ENCODE data around the gene TRABD. TPM values are rescaled to one million over a fixed set of nuclear protein-coding genes. Genes with fewer than 3 reads are reported as not detected.

The TRABD gene
- total RNA-seq, 4 donors from 2014 or later = 21.4 to 30.3 (median 24.5) TPM

DNA sequence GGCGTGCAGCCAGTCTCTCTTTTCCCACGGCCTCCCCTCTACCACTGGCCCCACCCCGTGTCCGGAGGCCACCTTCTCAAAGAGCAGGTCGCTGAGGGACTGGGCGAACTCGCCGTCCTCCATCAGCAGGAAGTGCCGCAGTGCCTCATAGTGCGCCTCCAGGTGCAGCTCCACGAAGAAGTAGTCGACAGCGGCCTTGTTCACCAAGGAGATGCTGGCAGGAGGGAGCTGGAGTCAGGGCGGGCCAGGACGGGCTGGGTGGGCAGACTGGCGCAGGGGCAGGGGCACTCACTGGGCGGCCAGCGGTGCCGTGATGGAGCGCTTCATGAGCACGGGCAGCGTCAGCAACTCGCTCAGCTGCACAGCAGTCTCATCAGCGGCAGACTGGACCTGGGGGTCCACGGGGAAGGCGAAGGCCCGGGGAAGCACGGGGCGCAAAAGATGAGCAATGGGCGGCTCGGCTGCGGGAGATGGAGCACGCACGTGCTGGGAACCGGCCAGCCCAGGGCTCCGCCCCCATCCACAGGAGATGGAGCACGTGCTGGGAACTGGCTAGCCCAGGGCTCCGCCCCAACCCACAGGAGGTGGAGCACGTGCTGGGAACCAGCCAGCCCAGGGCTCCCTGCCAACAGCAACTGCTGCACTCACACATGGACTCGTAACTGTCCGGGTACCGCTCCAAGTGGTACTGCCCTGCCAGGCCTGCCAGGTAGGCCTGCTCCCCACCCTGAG, 33.4 kb downstream of the TRABD start:
- in situ Hi-C loops (cut with MboI; ENCODE audit: low sequenced_read_pairs in 4 of 4) (no loop called here), intact Hi-C loops (cut with DNase I; ENCODE audit: low total_unique reads) (no loop called here)
- H3K9me3 ChIP-seq = no peaks in the 10 kb centered on the region
- H3K36me3 ChIP-seq = peaks cover 0 to 90% of the 10 kb centered on the region in 2 donors
- no peaks in the 10 kb centered on the region for H3K27me3 ChIP-seq
- H3K4me1 ChIP-seq = no peaks in the 10 kb centered on the region
- peak overlapping the region; percentile 51 to 67 (median 63) for H3K27ac ChIP-seq
- no peak overlapping the region for H3K4me3 ChIP-seq
- no peak for TF ChIP-seq POLR2A (IDR thresholded peaks at IDR 0.05)
- TF ChIP-seq, protein P1, sequence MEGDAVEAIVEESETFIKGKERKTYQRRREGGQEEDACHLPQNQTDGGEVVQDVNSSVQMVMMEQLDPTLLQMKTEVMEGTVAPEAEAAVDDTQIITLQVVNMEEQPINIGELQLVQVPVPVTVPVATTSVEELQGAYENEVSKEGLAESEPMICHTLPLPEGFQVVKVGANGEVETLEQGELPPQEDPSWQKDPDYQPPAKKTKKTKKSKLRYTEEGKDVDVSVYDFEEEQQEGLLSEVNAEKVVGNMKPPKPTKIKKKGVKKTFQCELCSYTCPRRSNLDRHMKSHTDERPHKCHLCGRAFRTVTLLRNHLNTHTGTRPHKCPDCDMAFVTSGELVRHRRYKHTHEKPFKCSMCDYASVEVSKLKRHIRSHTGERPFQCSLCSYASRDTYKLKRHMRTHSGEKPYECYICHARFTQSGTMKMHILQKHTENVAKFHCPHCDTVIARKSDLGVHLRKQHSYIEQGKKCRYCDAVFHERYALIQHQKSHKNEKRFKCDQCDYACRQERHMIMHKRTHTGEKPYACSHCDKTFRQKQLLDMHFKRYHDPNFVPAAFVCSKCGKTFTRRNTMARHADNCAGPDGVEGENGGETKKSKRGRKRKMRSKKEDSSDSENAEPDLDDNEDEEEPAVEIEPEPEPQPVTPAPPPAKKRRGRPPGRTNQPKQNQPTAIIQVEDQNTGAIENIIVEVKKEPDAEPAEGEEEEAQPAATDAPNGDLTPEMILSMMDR (IDR thresholded peaks at IDR 0.05 in 4 of 5, conservative IDR thresholded peaks at IDR 0.05 in 1 of 5) = no peak
- ATAC-seq = peak; percentile 68 to 80
- peak; percentile 71 to 87 for DNase-seq

DNA sequence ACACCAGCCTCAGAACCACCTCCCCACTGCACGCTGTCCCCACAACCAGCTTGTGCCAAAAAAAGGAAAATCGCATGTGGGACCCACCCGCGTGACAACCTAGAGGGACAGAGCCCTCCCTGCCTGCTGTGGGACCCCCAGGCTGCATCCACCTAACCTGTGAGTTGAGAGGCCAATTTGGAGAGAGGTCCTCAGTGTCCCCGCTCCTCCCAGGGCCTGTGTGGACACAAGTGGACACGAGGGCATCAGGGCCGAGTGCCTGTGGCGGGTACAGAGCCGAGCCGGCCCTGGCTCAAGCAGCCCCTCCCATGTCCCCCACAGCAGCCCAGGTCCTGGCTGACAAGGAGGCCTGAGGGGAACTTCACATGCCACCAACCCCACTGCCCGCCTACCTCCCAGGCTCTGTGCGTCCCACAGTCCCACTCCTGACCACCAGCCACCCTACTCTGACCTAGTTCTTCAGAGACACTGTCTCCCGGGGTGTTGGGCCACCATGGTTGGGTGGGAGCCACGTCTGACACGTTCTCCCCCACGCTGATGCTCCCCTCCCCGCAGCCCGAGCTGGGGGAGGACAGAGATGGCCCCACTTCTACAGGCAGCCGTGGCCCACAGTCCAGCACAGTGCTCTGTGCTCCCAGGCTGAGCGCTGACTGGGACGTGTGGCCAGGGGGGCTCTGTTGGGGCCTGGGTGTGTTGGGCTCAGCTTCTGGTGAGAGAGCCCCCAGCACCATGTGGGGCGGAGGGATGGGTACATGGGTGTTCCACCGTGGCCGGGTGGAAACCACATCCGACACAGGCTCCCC, 34.3 kb downstream of the TRABD start:
- in situ Hi-C loops (cut with MboI; ENCODE audit: low sequenced_read_pairs in 4 of 4) (no loop called here), intact Hi-C loops (cut with DNase I; ENCODE audit: low total_unique reads) (no loop called here)
- H3K36me3 ChIP-seq = peaks cover 0 to 90% of the 10 kb centered on the region in 2 donors

DNA sequence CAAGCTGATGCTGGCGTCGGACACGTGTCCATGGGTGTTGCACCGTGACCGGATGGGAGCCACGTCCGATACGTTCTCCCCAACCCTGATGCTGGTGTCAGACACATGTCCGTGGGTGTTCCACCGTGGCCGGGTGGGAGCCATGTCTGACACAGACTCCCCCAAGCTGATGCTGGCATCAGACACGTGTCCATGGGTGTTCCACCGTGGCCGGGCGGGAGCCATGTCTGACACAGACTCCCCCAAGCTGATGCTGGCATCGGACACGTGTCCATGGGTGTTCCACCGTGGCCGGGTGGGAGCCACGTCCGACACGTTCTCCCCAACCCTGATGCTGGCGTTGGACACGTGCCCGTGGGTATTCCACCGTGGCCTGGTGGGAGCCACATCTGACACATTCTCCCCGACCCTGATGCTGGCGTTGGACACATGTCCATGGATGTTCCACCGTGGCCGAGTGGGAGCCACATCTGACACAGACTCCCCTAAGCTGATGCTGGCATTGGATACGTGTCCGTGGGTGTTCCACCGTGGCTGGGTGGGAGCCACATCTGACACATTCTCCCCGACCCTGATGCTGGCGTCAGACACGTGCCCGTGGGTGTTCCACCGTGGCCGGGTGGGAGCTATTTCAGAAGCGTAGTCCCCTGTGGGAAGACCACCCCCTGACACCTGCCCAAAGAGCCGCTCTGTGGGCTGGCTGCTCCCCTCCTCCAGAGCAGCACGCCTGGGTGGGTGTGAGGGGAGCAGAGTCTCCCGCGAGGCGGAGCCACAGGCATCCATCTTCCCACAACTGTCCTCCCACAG, 35.1 kb downstream of the TRABD start:
- peaks cover 0 to 93% of the 10 kb centered on the region in 2 donors for H3K36me3 ChIP-seq
- in situ Hi-C loops (cut with MboI; ENCODE audit: low sequenced_read_pairs in 4 of 4) (no loop called here), intact Hi-C loops (cut with DNase I; ENCODE audit: low total_unique reads) (no loop called here)
- H3K9me3 ChIP-seq = no peaks in the 10 kb centered on the region
- no peaks in the 10 kb centered on the region for H3K27me3 ChIP-seq
- TF ChIP-seq POLR2A (IDR thresholded peaks at IDR 0.05) = no peak
- TF ChIP-seq, protein P1 (IDR thresholded peaks at IDR 0.05 in 4 of 5, conservative IDR thresholded peaks at IDR 0.05 in 1 of 5) = no peak
- H3K4me1 ChIP-seq = no peaks in the 10 kb centered on the region
- no peak overlapping the region for H3K4me3 ChIP-seq
- ATAC-seq = no peak
- no peak overlapping the region for H3K27ac ChIP-seq
- no peak for DNase-seq

More for the DNA sequence above, 34.3 kb downstream of the TRABD start:
- Histone ChIP-seq H3K4me1 (no peaks in the 10 kb centered on the region), H3K9me3 (no peaks in the 10 kb centered on the region), H3K4me3 (no peak overlapping the region), H3K27ac (peak overlapping the region; percentile 51 to 67 (median 63)), H3K27me3 (no peaks in the 10 kb centered on the region)
- ATAC-seq = no peak
- no peak for DNase-seq
- TF ChIP-seq, protein P1 (IDR thresholded peaks at IDR 0.05 in 4 of 5, conservative IDR thresholded peaks at IDR 0.05 in 1 of 5) = no peak
- no peak for TF ChIP-seq POLR2A (IDR thresholded peaks at IDR 0.05)

DNA sequence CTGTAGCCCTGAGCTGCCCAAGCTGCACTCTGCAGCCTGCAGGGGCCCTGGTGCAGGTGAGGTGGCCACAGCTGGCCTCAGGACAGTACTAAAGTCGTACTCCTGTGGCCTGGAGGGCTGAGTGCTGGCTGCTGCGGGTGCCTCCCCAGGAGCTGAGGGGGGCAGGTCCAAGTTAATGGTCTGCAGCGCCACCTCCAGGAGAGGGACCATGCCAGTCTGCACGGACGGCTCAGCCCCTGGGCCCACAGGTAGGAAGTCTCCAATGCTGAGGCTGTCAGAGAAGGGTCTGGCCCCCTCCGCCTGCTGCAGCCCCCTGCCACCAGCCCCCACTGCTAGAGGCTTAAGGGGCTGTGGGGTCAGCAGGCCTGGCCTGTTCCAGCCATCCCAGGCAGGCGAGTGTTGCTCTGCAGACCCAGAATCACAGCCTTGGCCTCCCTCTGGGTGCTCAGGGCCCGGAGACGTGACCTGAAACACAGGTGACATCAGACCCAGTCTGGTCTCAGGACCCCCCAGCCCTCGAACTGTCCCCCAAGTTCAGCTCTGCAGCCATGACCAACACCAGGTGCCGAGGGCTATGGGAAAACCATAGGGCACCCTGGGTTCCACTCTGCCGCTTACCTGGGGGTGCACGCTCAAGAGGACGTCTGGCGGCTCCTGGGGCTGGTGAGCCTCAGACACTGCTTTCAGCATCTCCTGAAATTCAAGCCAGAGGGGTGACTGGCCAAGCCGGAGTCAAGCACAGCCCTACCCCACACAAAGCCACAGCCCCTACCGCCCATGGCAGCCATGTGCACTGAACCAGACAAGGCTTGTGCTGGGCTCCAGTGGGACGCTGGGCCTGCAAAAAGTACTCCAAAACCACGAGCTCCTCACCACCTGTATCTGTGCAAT, 35.9 kb downstream of the TRABD start:
- TF ChIP-seq, protein P1 (IDR thresholded peaks at IDR 0.05 in 4 of 5, conservative IDR thresholded peaks at IDR 0.05 in 1 of 5) = no peak
- Histone ChIP-seq H3K4me1 (no peaks in the 10 kb centered on the region), H3K27ac (no peak overlapping the region), H3K36me3 (peaks cover 0 to 89% of the 10 kb centered on the region in 2 donors), H3K27me3 (no peaks in the 10 kb centered on the region), H3K9me3 (no peaks in the 10 kb centered on the region), H3K4me3 (no peak overlapping the region)
- intact Hi-C loops (cut with DNase I; ENCODE audit: low total_unique reads) = no loop called here
- in situ Hi-C loops (cut with MboI; ENCODE audit: low sequenced_read_pairs in 4 of 4) = no loop called here
- DNase-seq = no peak
- no peak for ATAC-seq

Data from gastrocnemius medialis (tissue), 4 donors.